ENCODE results near the gene FGF12.

The FGF12 gene

DNA sequence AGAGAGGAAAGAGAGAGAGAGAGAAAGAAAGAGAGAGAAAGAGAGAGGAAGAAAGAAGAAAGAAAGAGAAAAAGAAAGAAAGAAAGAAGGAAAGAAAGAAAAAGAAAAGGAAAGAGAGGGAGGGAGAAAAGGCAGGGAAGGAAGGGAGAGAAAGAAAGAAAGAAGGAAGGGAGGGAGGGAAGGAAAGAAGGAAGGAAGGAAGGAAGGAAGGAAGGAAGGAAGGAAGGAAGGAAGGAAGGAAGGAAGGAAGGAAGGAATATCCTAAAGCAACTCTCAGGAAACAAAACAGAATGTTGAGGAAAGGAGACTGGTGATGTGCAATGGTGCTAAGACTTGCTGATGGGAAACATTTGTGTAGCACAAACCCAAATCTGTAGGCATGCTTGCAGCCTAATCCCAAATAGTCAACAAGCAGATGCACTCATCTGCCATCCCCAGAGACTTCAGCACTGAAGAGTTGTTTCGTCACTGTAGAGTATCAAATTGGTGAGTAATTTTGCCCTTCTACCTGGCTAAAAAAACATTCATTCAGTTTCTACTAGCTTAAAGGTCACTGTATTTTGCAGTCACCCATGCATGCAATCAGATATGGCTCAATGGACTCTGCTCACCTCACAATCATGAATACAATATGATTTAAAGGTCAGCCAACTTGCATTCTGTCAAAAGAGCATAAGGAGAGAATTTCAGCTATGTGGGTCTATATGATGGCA, 480.3 kb downstream of the FGF12 start:
- peak; percentile 65 for DNase-seq

DNA sequence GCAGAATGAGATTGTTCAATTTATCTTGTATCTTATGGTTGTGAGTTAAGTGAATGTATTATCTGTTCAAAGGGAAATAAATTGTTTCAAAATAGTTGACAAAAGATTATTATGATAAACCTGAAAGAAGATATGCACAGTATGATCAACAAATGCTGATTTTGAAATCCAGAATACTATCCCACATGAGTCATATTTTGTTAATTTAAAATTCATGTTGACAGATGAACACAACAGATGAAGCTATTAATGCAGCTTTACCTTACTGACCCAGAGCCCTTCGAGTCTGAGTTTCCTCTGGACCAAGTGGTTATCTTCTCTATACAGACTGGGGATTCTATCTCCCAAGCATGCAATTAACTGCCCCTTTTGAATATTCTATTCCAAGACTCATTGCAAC, 482.8 kb downstream of the FGF12 start:
- peak; percentile 18 for DNase-seq

DNA sequence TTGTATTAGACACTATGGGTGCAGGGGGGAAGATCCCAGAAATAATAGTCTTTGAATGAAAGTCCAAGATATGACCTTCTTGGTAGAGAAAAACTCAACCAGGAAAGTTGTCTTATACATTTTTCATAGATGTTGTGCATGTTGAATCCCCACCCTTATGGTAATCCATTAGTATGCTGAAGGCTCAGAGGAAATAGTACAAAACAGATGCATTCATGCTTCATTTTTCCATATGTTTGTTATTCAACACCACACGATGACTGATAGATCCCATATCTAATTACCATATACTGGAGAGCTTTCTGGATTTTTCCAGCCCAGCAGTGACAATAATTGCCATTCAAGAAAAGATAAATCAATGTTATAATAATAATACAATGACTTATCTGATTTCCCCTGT, 487.4 kb downstream of the FGF12 start:
- peak; percentile 31 for DNase-seq

DNA sequence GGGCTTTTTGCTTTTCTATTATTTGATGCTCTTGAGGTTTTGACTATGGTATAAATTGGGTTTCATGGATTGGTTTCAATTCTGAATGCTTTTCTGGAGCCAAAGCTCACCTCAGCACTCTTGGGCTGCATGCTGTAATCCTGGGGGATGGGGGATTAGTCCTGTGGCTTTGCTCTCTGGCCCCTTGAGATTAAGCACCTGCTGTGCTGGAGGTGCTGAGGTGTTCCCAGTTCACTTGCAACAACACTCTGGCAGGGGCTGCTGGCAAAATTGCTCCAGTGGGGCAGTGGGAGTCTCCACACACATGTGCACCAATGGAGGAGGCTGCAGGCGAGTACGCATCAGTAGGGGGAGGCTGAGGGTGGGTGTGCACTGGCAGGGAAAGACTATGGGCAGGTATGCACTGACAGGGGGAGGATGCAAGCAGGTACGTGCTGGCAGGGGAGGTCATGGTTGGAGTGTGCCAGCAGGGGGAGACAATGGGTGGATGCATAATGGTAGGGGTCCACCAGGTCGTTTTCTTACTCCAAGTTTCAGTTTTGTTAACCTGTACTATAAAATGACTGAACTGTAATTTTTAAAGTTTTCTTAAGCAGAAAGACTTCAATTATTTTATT, 489.2 kb downstream of the FGF12 start:
- DNase-seq = no peak

DNA sequence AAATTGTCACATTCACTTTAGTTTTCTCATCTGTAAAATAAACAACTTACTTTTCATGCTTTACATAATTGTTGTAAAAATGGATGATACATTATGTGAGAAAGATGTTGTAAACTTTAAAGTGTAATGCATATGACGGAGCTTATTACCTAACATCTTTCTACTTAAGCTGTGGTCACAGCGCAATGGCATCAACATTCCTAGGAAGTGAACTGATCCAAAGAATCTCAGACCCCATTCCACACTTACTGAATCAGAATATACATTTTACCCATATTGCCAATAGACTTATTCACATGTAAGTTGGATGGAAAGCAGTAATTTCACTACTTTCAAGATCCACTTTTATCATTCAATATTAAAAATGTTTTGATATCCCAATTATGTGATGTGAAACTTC, 497.5 kb downstream of the FGF12 start:
- DNase-seq = no peak

DNA sequence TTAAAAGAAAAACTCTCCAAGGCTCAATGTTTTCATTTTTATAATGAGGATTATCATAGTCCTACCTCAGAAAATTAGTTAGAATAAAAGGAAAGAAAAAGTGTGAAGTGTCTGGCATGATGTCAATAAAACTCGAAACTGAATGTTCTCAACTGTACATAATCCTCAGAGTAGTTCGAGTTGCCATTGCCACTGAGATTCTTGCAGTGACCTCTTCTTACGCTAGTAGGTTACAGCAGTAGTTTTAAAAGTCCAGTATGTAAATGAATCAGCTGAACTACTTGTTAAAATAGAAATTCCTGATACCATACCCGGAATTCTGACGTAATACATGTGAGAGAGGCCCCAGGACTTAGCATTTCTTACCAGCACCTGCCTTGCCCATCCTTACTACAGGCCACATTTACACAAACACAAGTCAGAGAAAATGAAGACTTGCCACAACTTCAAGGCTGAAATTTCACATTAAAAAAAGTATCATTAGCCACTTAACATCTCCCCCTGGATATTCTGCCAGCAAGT, 502.6 kb downstream of the FGF12 start:
- no peak for DNase-seq

DNA sequence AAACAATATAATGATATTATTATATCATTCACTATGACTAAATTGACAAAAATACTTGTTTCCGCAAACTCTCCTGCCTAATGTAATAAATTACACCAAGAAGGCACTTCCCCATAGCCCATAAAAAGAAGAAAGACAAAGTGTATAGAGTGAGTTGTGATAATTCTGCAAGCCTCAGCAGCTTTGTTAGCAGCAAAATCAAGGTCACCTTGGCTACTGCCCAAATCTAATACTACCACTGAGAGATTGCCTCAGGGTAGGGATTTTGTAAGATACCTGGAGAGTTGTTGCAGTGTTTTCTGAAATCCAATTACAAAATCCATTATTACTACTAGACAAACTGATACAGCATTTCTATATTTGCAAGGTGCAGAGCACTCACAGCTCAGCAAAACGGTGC, 503.5 kb downstream of the FGF12 start:
- no peak for DNase-seq

DNA sequence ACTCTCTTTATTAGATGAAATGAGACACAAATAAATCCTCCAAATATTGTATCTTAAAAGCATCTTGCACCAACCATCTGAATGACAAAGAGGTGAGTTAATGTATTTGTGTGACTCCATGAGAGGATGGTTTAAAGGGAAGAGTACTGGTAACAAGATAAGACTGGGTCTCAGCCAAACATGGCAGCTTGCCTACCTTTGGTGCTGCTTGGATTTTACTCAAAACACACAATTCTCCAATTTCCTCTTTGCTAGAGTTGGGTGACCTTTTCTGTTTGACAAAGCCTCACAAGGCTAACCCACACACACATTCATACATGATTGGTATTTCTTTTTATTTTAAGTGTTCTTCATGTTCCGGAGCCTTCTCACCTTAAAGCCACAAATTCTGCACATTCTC, 506.4 kb downstream of the FGF12 start:
- no peak for DNase-seq

DNA sequence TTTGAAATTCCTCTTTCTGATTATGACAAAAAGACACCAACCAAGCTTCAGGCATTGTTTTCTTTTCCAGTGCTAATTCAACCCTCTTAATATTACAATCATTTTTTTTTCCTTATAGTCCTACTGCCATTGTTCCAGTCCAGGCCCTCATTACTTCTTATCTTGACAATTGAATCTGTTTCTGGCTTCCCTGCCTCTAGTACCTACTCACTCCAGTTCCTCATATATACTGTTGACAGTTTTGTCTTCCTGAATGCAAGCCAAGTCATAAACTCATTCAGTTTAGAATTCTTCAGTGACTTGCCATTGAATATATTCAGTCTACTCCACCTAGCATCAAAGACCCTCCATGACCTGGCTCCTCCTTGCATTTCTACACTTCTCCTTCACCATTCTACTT, 507.4 kb downstream of the FGF12 start:
- no peak for DNase-seq

DNA sequence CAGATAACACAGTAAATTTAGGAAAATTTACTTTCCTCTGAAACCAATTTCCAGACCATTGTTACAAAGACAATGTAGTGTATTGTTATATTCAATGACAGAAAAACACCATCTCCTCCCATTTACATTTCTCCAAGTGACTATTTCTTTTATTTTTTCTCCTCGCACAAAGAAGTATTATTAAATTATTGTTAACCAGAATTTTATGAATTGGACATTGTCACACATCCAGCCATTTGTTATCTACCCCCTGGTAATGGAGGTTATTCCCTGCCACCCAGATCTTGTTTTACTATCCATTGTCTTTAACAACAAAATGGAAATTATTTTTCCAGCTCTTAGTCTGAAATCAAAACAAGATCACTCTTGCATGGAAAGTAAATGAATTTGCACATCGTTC, 511.3 kb downstream of the FGF12 start:
- no peak for DNase-seq

DNA sequence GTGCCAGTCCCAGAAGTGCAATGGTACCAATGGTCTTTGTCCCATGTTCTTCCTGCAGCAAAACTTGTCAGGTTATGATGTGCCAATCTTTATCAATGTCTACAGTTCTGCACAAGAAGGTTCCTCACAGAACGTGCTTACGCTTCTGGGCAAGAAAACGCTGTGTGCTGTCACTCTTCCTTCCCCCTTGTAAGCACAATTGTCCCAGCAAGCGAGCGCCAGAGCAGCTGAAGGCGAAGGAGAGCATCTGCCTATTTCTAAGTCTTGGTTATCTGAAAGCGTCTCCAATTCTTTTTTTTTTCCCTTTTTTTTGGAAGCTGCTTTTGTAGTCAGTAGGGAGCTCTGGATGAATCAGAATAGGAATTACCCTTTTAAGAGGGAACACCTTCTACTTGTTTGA, 514.4 kb downstream of the FGF12 start:
- no peak for DNase-seq

DNA sequence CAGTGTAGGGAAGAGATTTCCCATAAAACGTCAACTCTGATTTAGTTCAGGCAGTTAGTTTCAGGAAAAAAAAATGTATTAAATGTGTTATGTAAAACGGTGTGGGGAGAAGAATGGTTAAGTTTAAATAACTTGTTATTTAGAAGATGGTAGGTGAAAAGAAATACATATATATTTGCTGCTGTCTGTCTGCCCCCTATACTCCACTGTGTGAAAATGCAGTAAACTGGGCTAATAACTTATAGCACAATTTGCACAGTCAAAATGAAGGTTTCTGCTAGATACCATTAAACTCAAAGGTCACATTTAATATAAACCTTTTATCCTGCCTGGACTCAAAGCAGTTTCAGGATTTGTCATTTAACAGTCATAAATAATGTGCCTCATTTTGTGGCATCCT, 515.0 kb downstream of the FGF12 start:
- no peak for DNase-seq

DNA sequence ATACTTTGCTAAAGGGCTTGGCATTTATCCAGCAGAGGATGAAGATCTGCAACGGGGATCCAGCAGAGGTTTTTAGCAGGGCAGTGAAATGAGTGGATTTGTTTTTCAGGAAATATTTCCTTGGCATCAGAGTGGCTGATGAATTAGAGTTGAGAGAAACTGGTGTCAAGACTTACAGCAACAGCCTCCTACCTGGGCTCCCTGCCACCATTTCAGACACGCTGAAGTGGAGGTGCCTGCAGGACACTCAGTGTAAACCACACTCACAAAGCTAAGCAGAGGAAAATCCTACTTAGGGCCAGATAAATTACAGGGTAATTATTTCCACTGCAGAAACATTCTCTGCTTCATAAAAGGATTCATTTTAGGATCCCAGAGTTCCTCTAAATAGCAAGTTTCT, 519.7 kb downstream of the FGF12 start:
- peak; percentile 96 for DNase-seq

DNA sequence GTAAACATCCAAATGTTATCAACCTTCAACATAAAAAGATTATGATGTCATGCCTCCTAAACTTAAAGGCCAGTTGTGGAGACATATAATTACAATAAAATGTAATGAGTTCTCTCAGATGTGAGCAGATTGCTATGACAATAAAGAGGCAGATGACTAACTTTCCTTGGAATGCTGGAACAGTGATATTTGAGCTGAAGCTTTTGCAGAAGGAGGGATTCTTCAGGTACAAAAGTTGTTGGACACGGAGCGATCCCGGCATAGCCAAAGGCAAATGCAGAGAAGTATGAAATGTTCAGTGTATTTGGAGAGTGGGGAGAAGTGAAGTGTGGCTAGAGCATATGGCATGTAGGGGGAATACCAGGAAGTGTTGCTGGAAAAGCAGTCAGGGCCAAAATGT, 520.1 kb downstream of the FGF12 start:
- DNase-seq = no peak

DNA sequence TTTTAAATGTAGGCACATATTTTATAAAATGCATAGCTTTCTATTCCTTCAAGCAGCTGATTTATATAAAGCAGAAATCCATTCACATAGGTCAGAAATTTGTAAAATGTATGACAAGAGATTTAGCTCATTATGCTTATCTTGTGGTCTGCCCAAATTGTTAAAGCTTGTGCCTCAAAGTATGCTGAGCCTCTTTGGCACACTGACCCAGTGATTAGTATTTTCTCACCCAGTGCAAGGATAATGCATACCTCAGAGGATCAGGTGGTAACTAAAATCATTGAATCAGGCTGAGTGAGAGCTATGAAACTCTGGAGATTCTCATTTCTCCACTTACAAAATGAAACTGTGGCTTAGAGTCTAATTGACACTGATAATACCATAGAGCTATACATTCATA, 533.3 kb downstream of the FGF12 start:
- DNase-seq = no peak

DNA sequence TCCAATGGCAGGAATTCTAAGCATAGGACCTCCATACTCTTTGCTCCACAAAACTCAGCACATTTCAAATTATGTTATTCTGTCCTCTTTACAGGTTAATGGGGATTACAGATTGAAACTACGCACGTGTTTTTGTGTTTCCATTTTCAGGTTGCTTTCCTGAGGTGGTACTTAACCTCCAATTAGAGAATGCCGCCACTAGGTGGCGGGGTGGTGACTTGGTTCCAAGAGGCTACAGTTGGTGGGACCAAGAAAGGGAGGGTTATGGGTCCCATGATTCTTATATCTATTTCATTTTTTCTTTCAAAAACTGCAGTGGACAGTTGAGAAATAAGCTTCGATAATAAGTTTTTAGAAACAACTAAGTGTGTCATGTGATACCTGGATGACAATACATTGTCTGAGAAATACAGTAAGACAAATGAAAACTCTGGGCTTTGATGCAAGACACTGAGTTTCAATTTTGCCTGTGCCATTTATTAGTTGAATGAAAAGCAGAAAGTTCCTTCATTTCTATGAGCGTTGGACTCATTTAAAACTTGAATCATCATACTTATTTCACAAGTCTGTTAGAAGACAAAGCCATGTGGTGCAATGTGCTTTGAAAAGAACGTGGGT, 539.0 kb downstream of the FGF12 start:
- peak; percentile 15 for DNase-seq

DNA sequence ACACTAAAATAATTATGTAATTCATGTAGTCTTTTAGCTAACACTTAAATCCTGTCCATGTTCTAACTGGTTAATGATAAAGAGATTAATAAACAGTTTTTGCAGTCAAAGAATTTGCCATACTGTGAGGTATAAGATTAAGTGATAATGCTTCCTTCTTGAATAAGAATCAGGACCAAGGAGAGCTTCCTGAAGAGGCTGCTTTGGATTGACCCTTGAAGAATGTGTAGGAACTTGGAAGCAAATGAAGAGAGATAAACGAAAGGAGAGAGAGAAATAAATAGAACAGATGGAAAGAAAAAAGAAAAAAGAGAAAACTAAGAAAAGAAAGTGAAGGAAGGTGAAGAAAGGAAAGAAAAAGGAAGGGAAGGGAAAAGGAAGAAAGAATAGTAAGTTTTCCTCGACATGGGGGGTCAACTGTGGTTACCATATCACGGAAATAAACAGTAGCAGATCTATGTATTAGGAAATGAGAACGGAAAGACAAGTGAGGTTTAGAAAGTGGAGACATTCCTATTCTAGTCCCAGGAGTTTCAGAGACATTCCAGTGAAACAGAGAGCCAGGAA, 539.8 kb downstream of the FGF12 start:
- DNase-seq = no peak

DNA sequence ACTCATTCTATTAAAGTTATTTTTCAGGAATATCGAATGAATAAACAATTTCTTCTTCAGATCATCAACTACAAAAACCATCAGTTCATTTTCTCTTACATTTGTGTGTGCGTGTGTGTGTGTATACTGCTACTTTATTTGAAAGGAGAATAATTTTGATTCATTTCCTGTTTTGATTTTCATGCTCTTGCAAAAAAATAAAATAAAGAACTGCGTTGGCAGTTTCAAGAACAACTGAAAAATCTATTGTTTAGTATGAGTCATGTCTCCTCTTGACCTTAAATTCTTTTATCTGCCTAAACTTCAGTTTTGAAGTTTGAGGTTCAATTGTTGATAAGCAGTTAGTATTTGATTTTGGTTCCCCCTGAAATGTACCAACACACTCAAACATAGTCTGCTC, 540.8 kb downstream of the FGF12 start:
- no peak for DNase-seq

DNA sequence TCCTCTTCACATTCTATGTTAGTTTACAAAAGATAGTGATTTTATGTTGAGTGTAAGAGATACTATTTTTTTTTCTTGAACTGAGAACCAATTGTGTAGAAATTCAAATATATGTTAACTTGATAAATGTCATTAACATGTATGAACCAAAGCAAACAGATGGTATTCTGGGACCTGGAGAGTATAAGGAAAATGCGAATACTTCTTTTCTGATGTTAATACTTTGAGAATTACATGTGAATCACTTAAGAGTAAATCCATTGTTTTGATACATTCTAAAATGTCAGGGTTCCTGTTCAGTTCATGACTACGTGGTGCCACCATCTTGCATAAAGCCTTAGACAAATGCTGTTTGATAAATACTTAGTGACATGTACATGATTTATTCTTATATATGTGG, 541.3 kb downstream of the FGF12 start:
- DNase-seq = no peak

DNA sequence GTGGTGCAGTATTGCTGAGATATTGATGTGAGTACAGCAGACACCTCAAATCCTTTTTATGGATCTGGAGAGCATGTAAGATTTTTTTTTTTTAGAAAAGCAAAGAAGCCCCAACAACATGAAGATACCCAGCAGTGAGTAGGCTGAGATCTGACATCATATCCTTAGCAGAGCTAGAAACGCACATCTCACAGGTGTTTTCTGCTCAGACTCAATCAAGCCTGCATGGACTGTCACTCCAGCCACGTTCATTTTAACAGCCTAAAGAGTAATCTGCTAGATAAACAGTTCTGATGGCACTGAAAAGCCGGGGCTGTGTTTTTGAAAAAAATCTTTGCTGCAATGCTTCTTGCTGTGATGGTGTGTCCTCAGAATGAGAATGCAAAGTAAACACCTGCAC, 544.2 kb downstream of the FGF12 start:
- DNase-seq = no peak

DNA sequence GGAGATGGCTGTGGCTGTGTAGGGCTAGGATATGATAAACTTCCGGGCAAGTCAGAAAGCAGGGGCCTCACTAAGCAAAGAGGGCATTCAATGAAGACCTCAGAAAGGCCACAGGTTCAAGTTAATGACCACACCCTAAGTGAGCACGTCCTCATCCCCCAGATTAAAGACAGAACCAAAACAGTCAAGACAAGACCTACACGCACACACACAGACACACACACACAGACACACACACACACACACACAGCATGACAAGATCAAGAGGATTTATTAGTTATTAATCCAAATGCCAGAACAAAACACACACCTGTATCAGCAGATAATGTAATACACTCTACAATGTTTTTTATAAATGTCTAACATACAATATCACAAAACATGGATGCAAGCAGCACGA, 546.2 kb downstream of the FGF12 start:
- no peak for DNase-seq

DNA sequence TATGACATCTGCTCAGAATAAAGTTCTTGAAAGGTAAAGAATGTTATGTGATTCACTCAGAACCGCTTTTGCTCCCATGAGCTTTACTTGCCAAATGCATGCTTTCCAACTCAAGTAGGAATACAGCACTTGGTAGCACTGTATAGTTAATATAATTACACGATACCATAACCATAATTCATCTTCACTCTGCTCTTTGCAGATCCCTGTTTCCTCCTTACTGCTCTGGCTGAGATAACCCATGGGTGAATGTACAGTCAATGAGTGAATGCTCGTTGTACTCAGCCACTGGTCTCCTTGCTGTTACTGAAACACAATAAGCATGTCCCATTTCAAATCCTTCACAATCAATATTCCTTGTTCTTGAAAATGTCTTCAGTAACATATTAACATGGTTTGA, 550.0 kb downstream of the FGF12 start:
- no peak for DNase-seq

DNA sequence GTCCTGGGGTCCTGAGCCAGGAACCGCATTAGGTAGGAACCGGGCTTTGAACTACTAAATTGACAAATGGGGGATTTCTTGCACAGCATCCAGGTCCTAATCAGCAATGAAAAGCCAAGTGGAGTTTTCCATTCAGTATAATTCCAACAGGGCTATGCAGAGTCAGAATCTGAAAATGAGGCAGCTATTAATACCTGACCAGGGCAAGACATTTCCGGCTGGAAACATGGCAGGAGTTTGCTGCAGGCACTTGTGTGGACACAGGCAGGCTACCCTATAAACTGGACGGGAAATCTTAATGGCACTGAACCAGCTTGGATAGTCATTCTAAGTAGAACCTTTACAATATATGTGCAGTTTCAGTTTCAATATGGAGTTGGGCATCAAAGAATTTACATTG, 553.1 kb downstream of the FGF12 start:
- no peak for DNase-seq

DNA sequence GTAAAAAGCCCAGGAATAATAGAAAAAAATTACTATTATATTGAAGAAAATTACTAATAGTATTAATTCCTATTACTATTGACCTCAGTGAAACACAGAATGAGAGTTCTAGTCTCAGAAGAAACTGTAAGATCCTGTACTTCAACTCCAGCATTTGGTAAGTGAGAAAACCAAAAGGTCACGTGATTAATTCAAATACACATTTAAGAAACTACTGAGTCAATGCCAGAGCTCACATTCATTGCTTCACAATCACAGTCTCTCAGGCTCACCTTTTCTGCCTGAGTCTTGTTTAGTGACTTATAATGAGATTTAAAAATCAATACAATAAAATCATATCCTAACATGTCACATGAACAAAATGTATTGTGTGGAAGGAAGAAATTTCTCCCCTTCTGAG, 556.1 kb downstream of the FGF12 start:
- DNase-seq = no peak

Measured in NCI-H524 treated with DMSO at 0.1 percent for 48 hours (cell line).